ENCODE measurements around the gene ARHGDIG.

DNA sequence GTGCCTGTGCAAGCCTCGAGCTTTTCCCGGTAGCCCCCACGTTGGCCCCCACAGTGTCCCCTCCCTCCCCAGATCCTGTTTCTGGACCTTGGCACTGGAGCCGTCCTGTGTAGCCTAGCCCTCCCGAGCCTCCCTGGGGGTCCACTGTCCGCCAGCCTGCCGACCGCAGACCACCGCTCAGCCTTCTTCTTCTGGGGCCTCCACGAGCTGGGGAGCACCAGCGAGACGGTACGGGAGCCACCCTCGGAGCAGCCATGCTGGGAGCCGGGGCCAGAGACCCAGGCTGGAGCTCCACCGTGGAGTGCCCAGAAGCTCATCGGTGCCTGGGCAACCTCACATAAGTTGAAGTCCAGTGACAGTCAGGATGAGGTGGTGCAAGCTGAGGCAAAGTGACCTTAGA lies 16.4 kb upstream of the ARHGDIG start:
- TF ChIP-seq RAD21 (IDR thresholded peaks at IDR 0.05; ENCODE audit: low read depth), result no peak
- no peak for TF ChIP-seq TCF12 (IDR thresholded peaks at IDR 0.05; ENCODE audit: low read depth)
- TF ChIP-seq YY1 (IDR thresholded peaks at IDR 0.05; ENCODE audit: low read depth), result no peak
- TF ChIP-seq EP300 (IDR thresholded peaks at IDR 0.05; ENCODE audit: borderline replicate concordance), result no peak
- no peak for TF ChIP-seq CREB1 (IDR thresholded peaks at IDR 0.05; ENCODE audit: low read depth)
- TF ChIP-seq EGR1 (IDR thresholded peaks at IDR 0.05), result no peak
- TF ChIP-seq, protein P1, sequence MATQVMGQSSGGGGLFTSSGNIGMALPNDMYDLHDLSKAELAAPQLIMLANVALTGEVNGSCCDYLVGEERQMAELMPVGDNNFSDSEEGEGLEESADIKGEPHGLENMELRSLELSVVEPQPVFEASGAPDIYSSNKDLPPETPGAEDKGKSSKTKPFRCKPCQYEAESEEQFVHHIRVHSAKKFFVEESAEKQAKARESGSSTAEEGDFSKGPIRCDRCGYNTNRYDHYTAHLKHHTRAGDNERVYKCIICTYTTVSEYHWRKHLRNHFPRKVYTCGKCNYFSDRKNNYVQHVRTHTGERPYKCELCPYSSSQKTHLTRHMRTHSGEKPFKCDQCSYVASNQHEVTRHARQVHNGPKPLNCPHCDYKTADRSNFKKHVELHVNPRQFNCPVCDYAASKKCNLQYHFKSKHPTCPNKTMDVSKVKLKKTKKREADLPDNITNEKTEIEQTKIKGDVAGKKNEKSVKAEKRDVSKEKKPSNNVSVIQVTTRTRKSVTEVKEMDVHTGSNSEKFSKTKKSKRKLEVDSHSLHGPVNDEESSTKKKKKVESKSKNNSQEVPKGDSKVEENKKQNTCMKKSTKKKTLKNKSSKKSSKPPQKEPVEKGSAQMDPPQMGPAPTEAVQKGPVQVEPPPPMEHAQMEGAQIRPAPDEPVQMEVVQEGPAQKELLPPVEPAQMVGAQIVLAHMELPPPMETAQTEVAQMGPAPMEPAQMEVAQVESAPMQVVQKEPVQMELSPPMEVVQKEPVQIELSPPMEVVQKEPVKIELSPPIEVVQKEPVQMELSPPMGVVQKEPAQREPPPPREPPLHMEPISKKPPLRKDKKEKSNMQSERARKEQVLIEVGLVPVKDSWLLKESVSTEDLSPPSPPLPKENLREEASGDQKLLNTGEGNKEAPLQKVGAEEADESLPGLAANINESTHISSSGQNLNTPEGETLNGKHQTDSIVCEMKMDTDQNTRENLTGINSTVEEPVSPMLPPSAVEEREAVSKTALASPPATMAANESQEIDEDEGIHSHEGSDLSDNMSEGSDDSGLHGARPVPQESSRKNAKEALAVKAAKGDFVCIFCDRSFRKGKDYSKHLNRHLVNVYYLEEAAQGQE (IDR thresholded peaks at IDR 0.05; ENCODE audit: low read depth), result no peak
- TF ChIP-seq CEBPB (IDR thresholded peaks at IDR 0.05), result no peak
- no peak for TF ChIP-seq TEAD4 (IDR thresholded peaks at IDR 0.05)
- TF ChIP-seq, protein P2, sequence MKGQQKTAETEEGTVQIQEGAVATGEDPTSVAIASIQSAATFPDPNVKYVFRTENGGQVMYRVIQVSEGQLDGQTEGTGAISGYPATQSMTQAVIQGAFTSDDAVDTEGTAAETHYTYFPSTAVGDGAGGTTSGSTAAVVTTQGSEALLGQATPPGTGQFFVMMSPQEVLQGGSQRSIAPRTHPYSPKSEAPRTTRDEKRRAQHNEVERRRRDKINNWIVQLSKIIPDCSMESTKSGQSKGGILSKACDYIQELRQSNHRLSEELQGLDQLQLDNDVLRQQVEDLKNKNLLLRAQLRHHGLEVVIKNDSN (IDR thresholded peaks at IDR 0.05), result no peak
- no peak for TF ChIP-seq NFIC (IDR thresholded peaks at IDR 0.05)
- TF ChIP-seq TAF1 (IDR thresholded peaks at IDR 0.05; ENCODE audit: low read depth), result no peak
- TF ChIP-seq, protein P3, sequence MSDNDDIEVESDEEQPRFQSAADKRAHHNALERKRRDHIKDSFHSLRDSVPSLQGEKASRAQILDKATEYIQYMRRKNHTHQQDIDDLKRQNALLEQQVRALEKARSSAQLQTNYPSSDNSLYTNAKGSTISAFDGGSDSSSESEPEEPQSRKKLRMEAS (IDR thresholded peaks at IDR 0.05), result no peak
- TF ChIP-seq FOXM1 (IDR thresholded peaks at IDR 0.05; ENCODE audit: borderline replicate concordance, low read depth), result no peak
